Stimulated activated effector memory CD8-positive, alpha-beta T cell treated with anti-CD3 and anti-CD28 coated beads, Interleukin-12 subunit alpha, Interleukin-12 subunit beta, amount 100 ng/mL, for 72 hours (primary cell): ENCODE results near the gene MGA.

Experiments
- ATAC-seq: fragments of 150-1000 bp; cut with Tn5 transposase; 2 replicates; pipeline ENCODE4 v1.10.0; 2021
- DNase-seq, 2 donors: peaks; one replicate each; pipeline ENCODE4 v3.0.0; 2021 to 2022; ENCODE audit warnings: low spot score in 2 of 2
- H3K27ac Mint-ChIP-seq: one replicate; pipeline ENCODE4 v1.8.0; 2022; ENCODE audit warnings: mild to moderate bottlenecking, mixed read lengths
- H3K36me3 Mint-ChIP-seq: one replicate; pipeline ENCODE4 v1.8.0; 2022; ENCODE audit warnings: mild to moderate bottlenecking, mixed read lengths
- H3K4me1 Mint-ChIP-seq: one replicate; pipeline ENCODE4 v1.8.0; 2022; ENCODE audit warnings: mixed read lengths
- H3K4me3 Mint-ChIP-seq: one replicate; pipeline ENCODE4 v1.8.0; 2022; ENCODE audit warnings: mild to moderate bottlenecking, mixed read lengths
- H3K9me3 Mint-ChIP-seq: one replicate; pipeline ENCODE4 v1.8.0; 2022; ENCODE audit warnings: mixed read lengths

The MGA gene

DNA sequence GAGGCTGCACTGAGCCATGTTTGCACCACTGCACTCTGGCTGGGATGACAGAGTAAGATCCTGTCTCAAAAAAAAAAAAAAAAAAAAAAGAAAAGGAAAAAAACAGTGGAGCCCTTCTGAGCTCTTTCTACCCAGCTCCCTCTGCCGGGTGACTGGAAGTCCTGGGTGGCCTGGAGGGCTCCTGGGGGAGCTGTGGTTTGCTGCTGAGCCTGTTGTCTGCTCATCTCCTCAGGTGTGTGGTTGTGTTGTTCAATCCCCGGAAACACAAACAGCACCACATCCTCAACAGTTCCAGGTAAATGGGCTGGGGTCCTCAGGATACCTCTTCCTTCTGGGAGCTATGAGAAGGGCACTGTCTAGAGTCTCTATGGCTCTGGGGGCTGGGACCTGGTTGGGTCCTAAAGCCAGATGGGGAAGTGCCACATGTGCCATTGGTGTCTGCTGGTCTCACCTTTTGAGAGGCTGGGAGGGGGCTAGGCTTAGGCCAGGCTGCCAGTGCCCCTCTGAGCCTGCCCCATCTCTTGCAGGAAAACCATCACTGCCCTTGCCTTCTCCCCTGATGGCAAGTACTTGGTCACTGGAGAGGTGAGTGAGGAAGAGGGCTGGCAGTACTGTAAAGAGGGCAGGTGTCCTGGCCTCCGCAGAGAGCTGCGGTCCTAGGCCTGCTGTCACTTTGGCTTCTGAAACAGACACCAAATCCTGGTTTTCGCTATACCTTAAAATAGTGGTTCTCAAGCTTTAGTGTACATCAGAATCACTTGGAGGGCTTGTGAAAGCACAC is 150.6 kb downstream of the MGA start:
- H3K4me1 Mint-ChIP-seq, result peaks cover 25% of the 10 kb centered on the region
- no peak overlapping the region for H3K27ac Mint-ChIP-seq
- H3K9me3 Mint-ChIP-seq, result no peaks in the 10 kb centered on the region
- H3K36me3 Mint-ChIP-seq, result no peaks in the 10 kb centered on the region
- no peak for DNase-seq
- ATAC-seq, result no peak
- H3K4me3 Mint-ChIP-seq, result no peak overlapping the region

DNA sequence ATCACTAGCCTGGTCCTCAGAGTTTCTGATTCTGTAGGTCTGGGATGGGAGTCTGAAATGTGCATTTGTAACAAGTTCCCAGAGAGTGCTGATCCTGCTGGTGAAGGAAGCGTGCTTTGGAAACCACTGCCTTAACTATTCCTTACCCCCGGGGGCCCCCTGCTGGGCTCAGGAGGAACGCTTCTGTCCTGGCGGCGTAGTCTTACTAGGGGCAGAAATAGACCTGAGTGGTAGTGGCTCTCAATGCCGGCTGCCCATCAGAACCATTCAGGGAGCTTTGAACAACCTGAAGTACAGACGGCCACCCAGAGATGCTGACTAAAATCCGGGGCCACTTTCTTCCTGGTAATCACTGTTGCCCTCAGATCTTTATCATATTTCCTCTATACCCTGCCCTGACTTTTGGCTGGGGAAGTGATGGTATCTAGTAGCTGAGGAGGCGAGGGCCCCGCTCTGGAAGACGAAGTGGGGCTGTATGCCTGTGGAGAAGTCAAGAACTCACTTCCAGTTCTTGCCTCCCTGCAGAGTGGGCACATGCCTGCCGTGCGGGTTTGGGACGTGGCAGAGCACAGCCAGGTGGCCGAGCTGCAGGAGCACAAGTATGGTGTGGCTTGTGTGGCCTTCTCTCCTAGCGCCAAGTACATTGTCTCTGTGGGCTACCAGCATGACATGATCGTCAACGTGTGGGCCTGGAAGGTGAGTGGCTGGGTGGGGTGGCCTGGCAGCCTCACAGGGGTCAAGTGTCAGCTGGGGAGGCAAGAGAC is 151.4 kb downstream of the MGA start:
- Mint-ChIP-seq H3K4me1 (peaks cover 25% of the 10 kb centered on the region), H3K36me3 (peaks cover 2% of the 10 kb centered on the region), H3K4me3 (no peak overlapping the region), H3K27ac (peak overlapping the region; percentile 73), H3K9me3 (no peaks in the 10 kb centered on the region)
- DNase-seq, result peak; percentile 61 to 83
- ATAC-seq, result peak; percentile 88

DNA sequence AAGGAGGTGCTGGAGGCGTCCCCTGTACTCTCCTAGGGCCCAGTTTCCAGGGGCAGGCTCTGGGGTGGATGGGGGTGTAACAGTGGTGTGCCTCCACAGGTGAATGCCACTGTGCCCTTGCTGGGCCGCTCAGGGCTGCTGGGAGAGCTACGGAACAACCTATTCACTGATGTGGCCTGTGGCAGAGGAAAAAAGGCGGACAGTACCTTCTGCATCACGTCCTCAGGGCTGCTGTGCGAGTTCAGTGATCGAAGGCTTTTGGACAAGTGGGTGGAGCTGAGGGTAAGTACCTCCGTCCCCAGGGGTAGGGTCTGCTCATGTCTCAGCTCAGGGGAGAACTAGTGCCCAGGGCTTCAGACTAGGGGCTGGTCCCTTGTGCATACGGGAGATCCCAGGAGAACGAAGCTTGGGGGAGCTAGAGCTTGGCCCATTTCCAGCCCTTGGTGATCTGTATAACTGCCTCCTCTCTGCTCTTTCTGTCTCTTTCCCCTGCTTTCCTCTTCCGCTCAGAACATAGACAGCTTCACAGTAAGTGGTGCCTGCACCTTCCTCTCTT is 152.7 kb downstream of the MGA start:
- Mint-ChIP-seq H3K27ac (peak overlapping the region; percentile 26), H3K4me3 (no peak overlapping the region), H3K9me3 (no peaks in the 10 kb centered on the region), H3K4me1 (peaks cover 25% of the 10 kb centered on the region), H3K36me3 (peaks cover 13% of the 10 kb centered on the region)
- no peak for DNase-seq
- ATAC-seq, result no peak

DNA sequence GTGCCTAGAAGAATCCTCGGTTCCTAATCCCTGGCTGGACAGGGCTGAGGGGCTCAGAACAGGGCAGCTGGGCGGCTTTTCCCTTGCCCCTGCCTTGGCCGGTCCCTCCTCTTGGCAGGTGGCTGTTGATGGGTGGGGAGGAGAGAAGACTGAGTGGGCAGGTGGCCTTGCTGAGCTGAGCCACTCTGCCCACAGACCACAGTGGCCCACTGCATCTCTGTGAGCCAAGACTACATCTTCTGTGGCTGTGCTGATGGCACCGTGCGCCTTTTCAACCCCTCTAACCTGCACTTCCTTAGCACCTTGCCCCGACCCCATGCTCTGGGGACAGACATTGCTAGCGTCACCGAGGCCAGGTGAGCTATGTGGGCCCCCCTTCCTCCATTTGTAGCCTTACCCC is 153.2 kb downstream of the MGA start:
- Mint-ChIP-seq H3K4me1 (peaks cover 25% of the 10 kb centered on the region), H3K36me3 (peaks cover 16% of the 10 kb centered on the region), H3K9me3 (no peaks in the 10 kb centered on the region), H3K4me3 (no peak overlapping the region), H3K27ac (peak overlapping the region; percentile 26)
- ATAC-seq, result no peak
- no peak for DNase-seq

DNA sequence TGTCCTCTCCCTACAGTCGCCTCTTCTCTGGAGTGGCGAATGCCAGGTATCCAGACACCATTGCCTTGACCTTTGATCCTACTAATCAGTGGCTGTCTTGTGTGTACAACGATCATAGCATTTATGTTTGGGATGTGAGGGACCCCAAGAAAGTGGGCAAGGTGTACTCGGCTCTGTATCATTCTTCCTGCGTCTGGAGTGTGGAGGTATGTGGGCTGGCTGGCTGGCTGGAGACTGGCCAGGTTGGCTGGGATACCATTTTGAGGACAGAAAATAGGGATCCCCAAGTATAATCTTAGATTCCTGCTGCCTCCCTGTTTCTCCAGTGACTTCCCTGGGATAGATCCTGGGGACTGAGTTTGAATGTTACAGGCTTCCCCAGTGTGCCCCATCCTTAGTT is 154.3 kb downstream of the MGA start:
- Mint-ChIP-seq H3K4me1 (peaks cover 18% of the 10 kb centered on the region), H3K9me3 (no peaks in the 10 kb centered on the region), H3K36me3 (peaks cover 27% of the 10 kb centered on the region), H3K27ac (no peak overlapping the region), H3K4me3 (no peak overlapping the region)
- no peak for ATAC-seq
- DNase-seq, result no peak

DNA sequence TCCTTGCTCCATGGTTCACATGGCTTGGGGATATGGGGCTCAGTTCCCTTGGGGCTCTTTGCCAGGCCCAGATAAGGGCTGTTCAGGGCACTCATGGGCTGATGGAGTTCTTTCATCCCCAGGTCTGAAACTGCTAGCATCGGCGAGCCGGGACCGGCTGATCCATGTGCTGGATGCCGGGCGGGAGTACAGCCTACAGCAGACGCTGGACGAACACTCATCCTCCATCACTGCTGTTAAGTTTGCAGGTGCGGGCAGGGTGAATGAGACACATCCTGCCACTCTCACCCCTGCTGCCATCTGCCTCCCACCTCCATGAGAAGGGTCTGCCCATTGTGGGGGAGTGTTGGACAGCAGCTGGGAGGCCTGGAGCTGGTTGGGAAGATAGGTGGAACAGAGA is 156.6 kb downstream of the MGA start:
- Mint-ChIP-seq H3K27ac (peak overlapping the region; percentile 79), H3K36me3 (peaks cover 28% of the 10 kb centered on the region), H3K4me1 (peaks cover 1% of the 10 kb centered on the region), H3K9me3 (no peaks in the 10 kb centered on the region), H3K4me3 (no peak overlapping the region)
- ATAC-seq (no peak), DNase-seq (no peak)

DNA sequence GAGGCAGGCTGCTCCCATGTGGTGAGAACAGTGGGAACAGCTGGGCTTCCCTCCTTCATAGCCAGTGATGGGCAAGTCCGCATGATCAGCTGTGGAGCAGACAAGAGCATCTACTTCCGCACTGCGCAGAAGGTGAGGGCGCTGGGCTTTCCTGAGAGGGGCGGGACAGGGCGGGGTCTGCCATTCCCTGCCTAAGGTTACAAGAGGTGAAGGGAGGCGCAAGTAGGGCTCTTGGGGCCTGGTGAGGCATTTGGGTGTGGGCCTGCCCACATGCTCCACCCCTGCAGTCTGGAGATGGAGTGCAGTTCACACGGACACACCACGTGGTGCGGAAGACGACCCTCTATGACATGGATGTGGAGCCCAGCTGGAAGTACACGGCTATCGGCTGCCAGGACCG is 157.1 kb downstream of the MGA start:
- ATAC-seq, result no peak
- Mint-ChIP-seq H3K4me3 (no peak overlapping the region), H3K9me3 (no peaks in the 10 kb centered on the region), H3K27ac (peak overlapping the region; percentile 79), H3K4me1 (no peaks in the 10 kb centered on the region), H3K36me3 (peaks cover 28% of the 10 kb centered on the region)
- DNase-seq, result no peak

DNA sequence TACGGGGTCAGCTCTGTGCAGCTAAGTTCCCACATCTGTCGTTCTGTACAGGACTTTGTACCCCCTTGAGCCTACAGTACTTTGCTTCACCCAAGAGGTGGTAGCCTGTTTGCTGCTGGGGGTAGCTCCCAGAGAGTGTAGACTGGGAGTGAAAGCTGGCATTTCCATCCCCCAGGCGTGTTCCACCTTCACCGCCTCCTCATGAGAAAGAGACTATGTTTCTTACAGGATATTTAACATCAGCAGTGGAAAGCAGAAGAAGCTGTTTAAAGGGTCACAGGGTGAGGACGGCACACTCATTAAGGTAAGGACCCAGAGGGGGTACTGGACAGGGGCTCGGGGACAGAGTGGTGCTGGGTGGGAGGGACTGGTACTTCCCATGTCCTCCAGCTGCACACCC is 157.6 kb downstream of the MGA start:
- ATAC-seq (no peak), DNase-seq (no peak)
- peaks cover 31% of the 10 kb centered on the region for H3K36me3 Mint-ChIP-seq
- no peak overlapping the region for H3K27ac Mint-ChIP-seq
- no peak overlapping the region for H3K4me3 Mint-ChIP-seq
- H3K4me1 Mint-ChIP-seq, result no peaks in the 10 kb centered on the region
- no peaks in the 10 kb centered on the region for H3K9me3 Mint-ChIP-seq

DNA sequence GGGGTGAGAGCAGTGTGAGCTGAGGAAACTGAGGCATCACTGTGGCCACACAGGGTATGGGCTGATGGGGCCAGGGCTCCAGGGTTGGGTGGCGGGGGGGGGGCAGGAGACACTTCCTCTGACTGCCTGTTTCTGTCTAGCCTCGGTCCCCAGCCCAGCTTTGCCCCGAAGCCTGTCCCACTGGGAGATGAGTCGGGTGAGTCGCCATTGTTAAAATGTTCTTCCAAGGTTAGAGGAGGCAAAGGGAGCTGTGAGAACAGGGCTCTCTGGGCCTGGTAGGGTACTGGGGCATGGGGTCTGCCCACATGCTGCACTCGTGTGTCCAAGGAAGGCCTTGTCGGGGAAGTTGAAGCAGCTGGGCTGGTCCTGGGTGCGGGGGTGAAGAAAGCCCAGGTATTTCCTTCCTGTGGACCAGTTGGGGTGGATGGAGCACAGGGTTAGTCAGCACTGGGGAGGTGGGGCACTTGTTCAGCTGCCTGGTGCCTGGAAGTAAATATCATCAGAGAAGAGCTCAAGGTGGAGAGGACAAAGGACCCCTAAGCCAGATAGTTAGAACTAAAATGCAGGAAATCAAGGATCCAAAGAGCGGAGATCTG is 159.3 kb downstream of the MGA start:
- no peak overlapping the region for H3K4me3 Mint-ChIP-seq
- DNase-seq (no peak), ATAC-seq (no peak)
- H3K36me3 Mint-ChIP-seq, result peaks cover 34% of the 10 kb centered on the region
- H3K27ac Mint-ChIP-seq, result peak overlapping the region; percentile 49
- no peaks in the 10 kb centered on the region for H3K4me1 Mint-ChIP-seq
- no peaks in the 10 kb centered on the region for H3K9me3 Mint-ChIP-seq

DNA sequence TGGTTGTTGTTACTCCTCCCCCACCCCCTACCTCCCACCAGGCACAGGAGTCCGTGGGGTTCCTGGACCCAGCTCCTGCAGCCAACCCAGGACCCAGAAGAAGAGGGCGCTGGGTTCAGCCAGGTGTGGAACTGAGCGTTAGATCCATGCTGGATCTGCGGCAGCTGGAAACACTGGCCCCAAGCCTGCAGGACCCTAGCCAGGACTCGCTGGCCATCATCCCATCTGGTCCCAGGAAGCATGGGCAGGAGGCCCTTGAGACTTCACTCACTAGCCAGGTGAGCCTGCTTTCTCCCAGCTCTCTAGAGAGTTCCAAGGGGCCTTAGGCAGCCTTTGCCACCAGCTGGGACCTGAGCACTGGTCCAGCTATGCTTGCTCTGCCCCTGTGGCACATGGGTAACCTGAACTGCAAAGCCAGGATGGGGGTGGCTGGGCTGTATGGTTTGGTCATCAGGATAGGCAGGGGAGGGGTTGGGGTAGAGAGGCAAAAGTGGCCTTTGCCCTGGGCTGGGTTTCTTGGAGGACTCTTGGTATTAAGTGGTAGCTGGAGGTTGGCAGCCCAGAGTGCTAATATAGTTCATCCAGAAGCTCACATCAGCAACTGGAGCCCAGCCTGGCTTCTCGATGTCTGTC is 160.7 kb downstream of the MGA start:
- no peak overlapping the region for H3K4me3 Mint-ChIP-seq
- H3K36me3 Mint-ChIP-seq, result peaks cover 34% of the 10 kb centered on the region
- ATAC-seq (no peak), DNase-seq (no peak)
- H3K27ac Mint-ChIP-seq, result peak overlapping the region; percentile 23
- H3K9me3 Mint-ChIP-seq, result no peaks in the 10 kb centered on the region
- no peaks in the 10 kb centered on the region for H3K4me1 Mint-ChIP-seq

DNA sequence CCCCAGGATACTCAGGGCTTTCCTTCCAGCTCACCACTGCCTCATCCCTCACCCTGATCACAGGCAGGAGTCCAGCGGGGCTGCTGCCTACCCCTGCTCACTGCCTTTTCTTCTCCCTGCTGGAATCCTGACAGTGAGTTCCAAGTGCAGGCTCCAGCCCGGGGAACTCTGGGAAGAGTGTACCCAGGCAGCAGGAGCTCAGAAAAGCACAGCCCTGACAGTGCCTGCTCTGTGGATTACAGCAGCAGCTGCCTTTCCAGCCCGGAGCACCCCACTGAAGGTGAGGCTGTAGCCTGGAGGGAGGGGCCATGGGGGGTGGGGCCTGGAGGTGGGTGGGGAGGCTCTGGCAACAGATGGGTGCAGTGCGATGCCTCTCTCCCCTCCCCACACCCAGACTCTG is 161.6 kb downstream of the MGA start:
- Mint-ChIP-seq H3K4me3 (no peak overlapping the region), H3K36me3 (peaks cover 35% of the 10 kb centered on the region), H3K27ac (peak overlapping the region; percentile 23), H3K9me3 (no peaks in the 10 kb centered on the region), H3K4me1 (peaks cover 8% of the 10 kb centered on the region)
- ATAC-seq (no peak), DNase-seq (no peak)

DNA sequence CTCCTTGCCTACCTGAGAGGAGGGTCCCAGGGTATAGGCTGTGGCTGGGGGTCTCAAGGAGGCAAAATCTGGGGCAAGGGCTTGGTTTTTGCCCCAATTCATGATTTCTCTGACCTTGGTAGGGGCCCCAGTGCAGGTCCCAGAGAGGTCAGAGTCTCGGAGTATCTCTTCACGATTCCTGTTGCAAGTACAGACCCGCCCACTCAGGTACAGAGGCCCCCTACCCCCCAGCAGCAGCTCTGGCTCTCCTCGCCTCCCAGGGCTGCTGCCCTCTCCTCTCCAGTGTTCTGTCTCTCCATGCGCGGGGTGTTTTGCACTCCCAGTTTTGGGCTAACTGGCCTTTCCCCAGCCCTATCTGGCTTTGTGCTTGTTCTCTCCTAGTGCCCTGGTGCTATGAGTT is 162.3 kb downstream of the MGA start:
- no peak overlapping the region for H3K27ac Mint-ChIP-seq
- DNase-seq, result no peak

More for the DNA sequence above, 162.3 kb downstream of the MGA start:
- Mint-ChIP-seq H3K9me3 (no peaks in the 10 kb centered on the region), H3K4me1 (peaks cover 9% of the 10 kb centered on the region), H3K36me3 (peaks cover 31% of the 10 kb centered on the region), H3K4me3 (no peak overlapping the region)
- ATAC-seq, result no peak
